ENCODE results near the gene GABBR1.

Gene GABBR1

DNA sequence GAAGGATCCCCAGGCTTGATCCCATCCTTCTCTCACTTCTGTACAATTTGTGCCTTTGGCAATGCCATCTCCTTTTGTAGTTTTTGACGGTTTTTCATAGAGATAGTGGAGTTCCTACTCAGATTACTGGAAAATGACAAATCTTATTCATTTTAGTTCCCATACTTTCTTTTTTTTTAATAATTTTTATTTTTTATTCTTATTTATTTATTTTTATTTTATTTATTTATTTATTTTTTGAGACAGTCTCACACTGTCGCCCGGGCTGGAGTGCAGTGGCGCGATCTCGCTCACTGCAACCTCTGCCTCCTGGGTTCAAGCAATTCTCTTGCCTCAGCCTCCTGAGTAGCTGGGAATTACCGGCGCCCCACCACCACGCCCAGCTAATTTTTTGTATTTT lies 4.3 kb upstream of the GABBR1 start:
- Histone ChIP-seq H3K4me2 (ENCODE audit: low read length) (no peak overlapping the region), H2BK5ac (ENCODE audit: low read length) (no peak overlapping the region), H2BK120ac (ENCODE audit: low read depth, low read length) (no peak overlapping the region), H3K79me2 (ENCODE audit: control insufficient read depth, insufficient read depth, low read length) (no peaks in the 10 kb centered on the region), H3K79me1 (ENCODE audit: low read length) (no peaks in the 10 kb centered on the region), H3K23ac (ENCODE audit: low read length) (no peak overlapping the region), H2BK15ac (replicated peaks; ENCODE audit: low read depth) (no peak overlapping the region), H3K36me3 (ENCODE audit: control insufficient read depth, insufficient read depth, low read length) (no peaks in the 10 kb centered on the region), H3K4ac (ENCODE audit: low read depth, low read length) (no peak overlapping the region), H4K5ac (ENCODE audit: low read length) (no peak overlapping the region), H2AK5ac (ENCODE audit: low read length) (no peak overlapping the region), H3K27ac (ENCODE audit: low read depth, low read length) (no peak overlapping the region), H3K9ac (ENCODE audit: low read length) (no peak overlapping the region), H3K4me3 (ENCODE audit: low read length) (no peak overlapping the region), H3K4me1 (ENCODE audit: control insufficient read depth, low read depth, low read length) (no peaks in the 10 kb centered on the region), H4K8ac (ENCODE audit: low read depth, low read length) (no peak overlapping the region), H3K27me3 (ENCODE audit: insufficient read depth, low read length, poor library complexity) (no peaks in the 10 kb centered on the region), H3K18ac (ENCODE audit: low read length) (no peak overlapping the region), H3K56ac (ENCODE audit: low read length) (no peak overlapping the region)
- no peak for DNase-seq
- WGBS (ENCODE audit: extremely low coverage, insufficient coverage, low lambda C conversion rate), result no CpG with 5 or more reads among the region's 9 CpGs

DNA sequence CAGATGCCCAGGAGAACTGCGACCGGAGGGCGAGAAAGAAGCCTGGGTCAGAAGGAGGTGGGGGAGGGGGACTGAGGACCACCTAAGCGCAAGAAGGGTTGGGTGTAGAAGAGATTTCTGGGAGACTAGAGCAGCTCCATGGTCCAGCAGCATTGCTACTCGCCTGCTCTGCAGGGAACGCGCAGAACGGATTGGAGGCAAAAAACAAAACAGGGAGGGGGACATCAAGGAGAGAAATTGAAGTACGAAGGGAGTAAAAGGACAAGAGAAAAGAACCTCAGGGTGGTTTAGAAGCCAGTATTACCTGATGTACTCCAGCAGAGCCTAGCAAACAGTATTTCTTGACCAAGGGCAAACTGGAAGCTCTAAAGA lies 537 bp upstream of the GABBR1 start:
- Histone ChIP-seq H3K4ac (ENCODE audit: low read depth, low read length) (no peak overlapping the region), H3K27ac (ENCODE audit: low read depth, low read length) (peak overlapping the region; percentile 74), H3K27me3 (ENCODE audit: insufficient read depth, low read length, poor library complexity) (no peaks in the 10 kb centered on the region), H4K8ac (ENCODE audit: low read depth, low read length) (no peak overlapping the region), H3K4me3 (ENCODE audit: low read length) (peak overlapping the region; percentile 75), H3K4me2 (ENCODE audit: low read length) (peak overlapping the region; percentile 97), H3K36me3 (ENCODE audit: control insufficient read depth, insufficient read depth, low read length) (no peaks in the 10 kb centered on the region), H2BK15ac (replicated peaks; ENCODE audit: low read depth) (no peak overlapping the region), H3K79me1 (ENCODE audit: low read length) (peaks cover 7% of the 10 kb centered on the region), H2BK5ac (ENCODE audit: low read length) (peak overlapping the region; percentile 73), H2BK120ac (ENCODE audit: low read depth, low read length) (no peak overlapping the region), H3K56ac (ENCODE audit: low read length) (peak overlapping the region; percentile 97), H3K4me1 (ENCODE audit: control insufficient read depth, low read depth, low read length) (peaks cover 4% of the 10 kb centered on the region), H2AK5ac (ENCODE audit: low read length) (no peak overlapping the region), H3K18ac (ENCODE audit: low read length) (peak overlapping the region; percentile 56), H4K5ac (ENCODE audit: low read length) (no peak overlapping the region), H3K79me2 (ENCODE audit: control insufficient read depth, insufficient read depth, low read length) (peaks cover 18% of the 10 kb centered on the region), H3K9ac (ENCODE audit: low read length) (peak overlapping the region; percentile 93), H3K23ac (ENCODE audit: low read length) (no peak overlapping the region)
- DNase-seq, result no peak
- WGBS (ENCODE audit: extremely low coverage, insufficient coverage, low lambda C conversion rate), result no CpG with 5 or more reads among the region's 9 CpGs

DNA sequence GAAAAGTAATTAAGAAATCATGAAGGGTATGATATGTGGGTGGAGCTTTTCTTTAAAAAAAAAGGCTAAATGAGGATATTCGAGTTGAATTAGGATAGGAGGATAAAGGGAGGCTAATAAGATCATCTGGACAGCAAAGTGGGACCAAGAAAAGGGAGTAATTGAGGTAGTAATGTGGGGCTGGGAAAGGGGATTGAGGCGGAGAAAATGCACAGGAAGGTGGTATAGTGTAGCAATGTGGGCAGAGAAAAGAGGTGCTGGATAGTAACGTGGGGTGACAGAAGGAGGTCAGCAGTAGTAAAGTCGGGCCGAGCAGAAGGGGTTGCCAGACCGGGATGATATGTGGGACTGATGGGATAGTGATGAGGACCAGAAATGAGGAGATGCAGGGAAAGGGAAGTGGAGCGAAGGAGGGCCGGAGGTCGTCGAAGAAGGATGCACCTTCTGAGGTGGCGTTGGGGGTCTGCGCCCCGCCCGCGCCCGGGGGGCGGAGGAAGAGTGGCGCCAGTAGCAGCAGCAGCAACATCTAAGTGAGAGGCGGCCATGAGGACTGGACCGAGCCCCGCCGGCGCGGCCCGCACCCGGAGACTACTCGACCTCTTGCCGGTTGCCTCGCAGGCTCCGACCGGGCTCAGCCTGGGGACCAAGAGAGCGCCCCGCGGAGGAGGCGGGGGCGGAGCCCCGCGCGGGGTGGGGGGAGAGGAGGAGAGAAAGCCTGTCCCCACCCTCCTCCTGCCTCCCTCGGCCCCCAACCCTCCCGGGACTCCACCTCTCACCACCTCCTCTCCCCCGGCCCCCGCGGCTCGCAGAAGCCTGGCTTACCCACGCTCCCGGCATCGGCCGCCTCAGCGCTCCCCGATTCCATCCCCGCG lies 887 bp downstream of the GABBR1 start:
- Histone ChIP-seq H3K56ac (ENCODE audit: low read length) (peak overlapping the region; percentile 97), H3K79me2 (ENCODE audit: control insufficient read depth, insufficient read depth, low read length) (peaks cover 27% of the 10 kb centered on the region), H3K4me1 (ENCODE audit: control insufficient read depth, low read depth, low read length) (peaks cover 4% of the 10 kb centered on the region), H2BK5ac (ENCODE audit: low read length) (no peak overlapping the region), H3K27ac (ENCODE audit: low read depth, low read length) (peak overlapping the region; percentile 74), H2AK5ac (ENCODE audit: low read length) (peak overlapping the region; percentile 98), H3K23ac (ENCODE audit: low read length) (peak overlapping the region; percentile 20), H4K8ac (ENCODE audit: low read depth, low read length) (peak overlapping the region; percentile 83), H3K79me1 (ENCODE audit: low read length) (peaks cover 7% of the 10 kb centered on the region), H3K36me3 (ENCODE audit: control insufficient read depth, insufficient read depth, low read length) (no peaks in the 10 kb centered on the region), H2BK120ac (ENCODE audit: low read depth, low read length) (peak overlapping the region; percentile 76), H3K27me3 (ENCODE audit: insufficient read depth, low read length, poor library complexity) (no peaks in the 10 kb centered on the region), H3K9ac (ENCODE audit: low read length) (peak overlapping the region; percentile 87), H3K18ac (ENCODE audit: low read length) (peak overlapping the region; percentile 93), H3K4me3 (ENCODE audit: low read length) (peak overlapping the region; percentile 71), H3K4me2 (ENCODE audit: low read length) (peak overlapping the region; percentile 99), H2BK15ac (replicated peaks; ENCODE audit: low read depth) (no peak overlapping the region), H4K5ac (ENCODE audit: low read length) (no peak overlapping the region), H3K4ac (ENCODE audit: low read depth, low read length) (peak overlapping the region; percentile 65)
- WGBS (ENCODE audit: extremely low coverage, insufficient coverage, low lambda C conversion rate), result no CpG with 5 or more reads among the region's 53 CpGs
- DNase-seq, result peak; percentile 82

DNA sequence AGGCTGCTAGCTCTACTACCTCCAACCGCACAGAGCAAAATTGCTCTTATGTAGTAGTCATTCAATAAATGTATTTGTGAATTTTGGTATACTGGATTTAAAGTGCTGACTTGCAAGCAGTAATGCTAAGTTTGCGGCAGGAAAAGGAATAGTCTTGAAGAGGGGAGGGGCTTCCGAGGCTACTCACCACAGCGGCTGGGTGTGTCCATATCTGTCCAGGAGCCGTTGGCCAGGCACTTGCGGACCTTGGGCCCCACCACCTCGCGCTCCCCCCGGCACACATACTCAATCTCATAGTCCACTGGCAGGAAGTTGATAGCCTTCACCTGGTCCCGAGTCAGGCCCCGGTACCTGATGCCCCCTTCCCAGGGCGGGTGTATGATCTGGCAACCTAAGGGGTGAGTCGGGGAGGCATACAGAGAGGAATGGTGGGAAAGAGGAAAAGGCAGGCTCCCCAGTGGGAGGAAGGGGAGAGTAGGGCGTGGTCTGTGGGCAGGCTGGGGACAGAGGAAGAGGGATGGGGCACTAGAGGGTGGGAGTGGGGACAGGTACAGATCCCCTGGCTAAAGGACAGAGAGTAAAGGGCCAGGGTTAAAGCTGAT lies 1.7 kb downstream of the GABBR1 start:
- Histone ChIP-seq H3K27ac (ENCODE audit: low read depth, low read length) (no peak overlapping the region), H2BK15ac (replicated peaks; ENCODE audit: low read depth) (no peak overlapping the region), H4K8ac (ENCODE audit: low read depth, low read length) (no peak overlapping the region), H3K56ac (ENCODE audit: low read length) (peak overlapping the region; percentile 75), H3K79me2 (ENCODE audit: control insufficient read depth, insufficient read depth, low read length) (peaks cover 34% of the 10 kb centered on the region), H2BK120ac (ENCODE audit: low read depth, low read length) (no peak overlapping the region), H3K4me2 (ENCODE audit: low read length) (peak overlapping the region; percentile 99), H3K4me3 (ENCODE audit: low read length) (peak overlapping the region; percentile 19), H3K4me1 (ENCODE audit: control insufficient read depth, low read depth, low read length) (peaks cover 6% of the 10 kb centered on the region), H3K79me1 (ENCODE audit: low read length) (peaks cover 8% of the 10 kb centered on the region), H3K18ac (ENCODE audit: low read length) (peak overlapping the region; percentile 0), H3K4ac (ENCODE audit: low read depth, low read length) (no peak overlapping the region), H3K9ac (ENCODE audit: low read length) (peak overlapping the region; percentile 87), H3K27me3 (ENCODE audit: insufficient read depth, low read length, poor library complexity) (no peaks in the 10 kb centered on the region), H2AK5ac (ENCODE audit: low read length) (no peak overlapping the region), H3K36me3 (ENCODE audit: control insufficient read depth, insufficient read depth, low read length) (no peaks in the 10 kb centered on the region), H4K5ac (ENCODE audit: low read length) (no peak overlapping the region), H3K23ac (ENCODE audit: low read length) (no peak overlapping the region), H2BK5ac (ENCODE audit: low read length) (no peak overlapping the region)
- WGBS (ENCODE audit: extremely low coverage, insufficient coverage, low lambda C conversion rate), result no CpG with 5 or more reads among the region's 14 CpGs
- peak; percentile 60 for DNase-seq

DNA sequence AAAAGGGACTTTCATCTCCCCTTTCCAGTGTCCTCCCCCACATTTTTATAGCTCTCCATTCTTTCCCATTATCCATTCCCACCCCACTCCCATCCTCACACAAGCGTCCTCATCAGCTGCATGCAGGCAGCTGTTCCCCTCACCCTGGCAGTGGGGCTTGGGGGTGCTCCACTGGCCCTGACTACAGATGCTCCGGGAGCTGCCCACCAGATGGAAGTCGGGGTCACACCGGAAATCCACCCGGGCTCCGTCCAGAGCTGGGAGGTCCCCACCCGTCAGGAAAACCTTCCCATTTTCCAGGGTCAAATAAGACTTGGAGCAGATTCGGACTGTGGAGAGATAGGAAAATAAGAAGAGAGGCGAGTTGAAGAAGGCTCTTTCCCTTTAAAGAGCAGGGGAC lies 2.7 kb downstream of the GABBR1 start:
- H3K9ac ChIP-seq (ENCODE audit: low read length), result peak overlapping the region; percentile 69
- peaks cover 43% of the 10 kb centered on the region for H3K79me2 ChIP-seq (ENCODE audit: control insufficient read depth, insufficient read depth, low read length)
- H2BK15ac ChIP-seq (replicated peaks; ENCODE audit: low read depth), result no peak overlapping the region
- peaks cover 12% of the 10 kb centered on the region for H3K4me1 ChIP-seq (ENCODE audit: control insufficient read depth, low read depth, low read length)
- H3K4ac ChIP-seq (ENCODE audit: low read depth, low read length), result no peak overlapping the region
- DNase-seq, result no peak
- peak overlapping the region; percentile 11 for H3K4me3 ChIP-seq (ENCODE audit: low read length)
- H3K27ac ChIP-seq (ENCODE audit: low read depth, low read length), result no peak overlapping the region
- WGBS (ENCODE audit: extremely low coverage, insufficient coverage, low lambda C conversion rate), result no CpG with 5 or more reads among the region's 9 CpGs
- peaks cover 11% of the 10 kb centered on the region for H3K79me1 ChIP-seq (ENCODE audit: low read length)
- H3K23ac ChIP-seq (ENCODE audit: low read length), result no peak overlapping the region
- H4K8ac ChIP-seq (ENCODE audit: low read depth, low read length), result no peak overlapping the region
- H2BK120ac ChIP-seq (ENCODE audit: low read depth, low read length), result no peak overlapping the region
- H4K5ac ChIP-seq (ENCODE audit: low read length), result no peak overlapping the region
- no peaks in the 10 kb centered on the region for H3K27me3 ChIP-seq (ENCODE audit: insufficient read depth, low read length, poor library complexity)
- H2BK5ac ChIP-seq (ENCODE audit: low read length), result no peak overlapping the region
- peak overlapping the region; percentile 44 for H3K4me2 ChIP-seq (ENCODE audit: low read length)
- peak overlapping the region; percentile 73 for H3K56ac ChIP-seq (ENCODE audit: low read length)
- peak overlapping the region; percentile 13 for H2AK5ac ChIP-seq (ENCODE audit: low read length)
- no peak overlapping the region for H3K18ac ChIP-seq (ENCODE audit: low read length)
- H3K36me3 ChIP-seq (ENCODE audit: control insufficient read depth, insufficient read depth, low read length), result no peaks in the 10 kb centered on the region
